CD4-positive, alpha-beta T cell treated with Interferon alpha-2 for 1 hour (primary cell): ENCODE data around the gene CCHCR1.

Experiments used
- DNase-seq, 2 donors: peaks; one replicate each; pipeline ENCODE4 v3.0.0-alpha.2; 2020 to 2022

The CCHCR1 gene

GRCh38 chr6:31096656-31097055 lies 60.9 kb downstream of the CCHCR1 start:
- no peak for DNase-seq

- DNase-seq, result no peak
Observed at GRCh38 chr6:31096215-31096614, 61.4 kb downstream of the CCHCR1 start.

GRCh38 chr6:31094389-31094881 lies 63.2 kb downstream of the CCHCR1 start:
- peak in 1 of 2 donors; percentile 50 for DNase-seq

GRCh38 chr6:31092769-31093505 lies 64.7 kb downstream of the CCHCR1 start:
- DNase-seq, result no peak
